NCI-H2171 (cell line): ENCODE data around the gene TRIM54.

Source experiments
- DNase-seq: peaks from one replicate; lab custom pipeline; 2025; lab: John Stamatoyannopoulos, UW

Gene TRIM54, protein sequence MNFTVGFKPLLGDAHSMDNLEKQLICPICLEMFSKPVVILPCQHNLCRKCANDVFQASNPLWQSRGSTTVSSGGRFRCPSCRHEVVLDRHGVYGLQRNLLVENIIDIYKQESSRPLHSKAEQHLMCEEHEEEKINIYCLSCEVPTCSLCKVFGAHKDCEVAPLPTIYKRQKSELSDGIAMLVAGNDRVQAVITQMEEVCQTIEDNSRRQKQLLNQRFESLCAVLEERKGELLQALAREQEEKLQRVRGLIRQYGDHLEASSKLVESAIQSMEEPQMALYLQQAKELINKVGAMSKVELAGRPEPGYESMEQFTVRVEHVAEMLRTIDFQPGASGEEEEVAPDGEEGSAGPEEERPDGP

DNA sequence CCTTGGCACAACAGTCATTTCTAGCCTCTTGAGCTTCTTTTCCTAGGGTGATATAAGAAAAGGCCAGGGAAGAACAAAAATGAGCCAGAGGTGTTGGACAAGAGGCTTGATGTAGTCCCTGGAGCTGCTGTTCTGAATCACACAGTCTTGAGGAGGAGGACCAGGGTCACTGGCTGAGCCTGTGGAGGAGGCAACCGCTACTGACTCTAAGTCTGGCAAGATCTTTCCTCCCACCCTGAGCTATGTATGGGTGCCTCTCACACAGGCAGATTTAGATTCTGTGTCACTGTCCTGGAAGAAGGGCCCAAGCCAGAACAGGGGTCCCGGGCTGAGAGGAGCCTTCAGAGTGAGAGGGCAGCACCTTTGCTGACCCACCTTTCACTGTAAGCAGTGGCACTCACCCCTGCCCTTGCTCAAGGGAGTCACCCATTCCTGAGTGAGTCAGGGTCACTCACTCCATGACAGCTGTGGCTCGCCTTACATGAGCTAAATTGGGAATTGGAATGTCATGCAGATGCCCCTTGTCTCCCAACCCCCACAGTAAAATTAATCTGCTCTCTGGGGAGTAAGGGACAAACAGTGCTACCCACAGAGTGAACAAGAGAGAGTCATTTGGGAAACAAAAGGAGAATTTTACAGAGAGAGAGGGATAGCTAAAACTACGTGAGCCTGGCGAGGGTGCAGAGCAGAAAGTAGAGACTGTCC is at the start of gene TRIM54:
Gene TRIM54, plus strand, starts transcription at position 575 of the 705 bp plus-strand sequence. CDS start 303 bp downstream, outside the sequence.
- no peak for DNase-seq

DNA sequence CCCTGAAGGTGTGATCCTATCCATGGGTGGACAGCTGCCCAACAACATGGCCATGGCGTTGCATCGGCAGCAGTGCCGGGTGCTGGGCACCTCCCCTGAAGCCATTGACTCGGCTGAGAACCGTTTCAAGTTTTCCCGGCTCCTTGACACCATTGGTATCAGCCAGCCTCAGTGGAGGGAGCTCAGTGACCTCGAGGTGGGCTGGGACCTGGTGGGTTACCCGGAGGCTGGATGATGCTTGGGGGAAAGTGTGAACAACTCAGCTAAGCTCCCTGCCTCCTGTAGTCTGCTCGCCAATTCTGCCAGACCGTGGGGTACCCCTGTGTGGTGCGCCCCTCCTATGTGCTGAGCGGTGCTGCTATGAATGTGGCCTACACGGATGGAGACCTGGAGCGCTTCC is 48.9 kb upstream of the TRIM54 start:
- DNase-seq, result no peak

DNA sequence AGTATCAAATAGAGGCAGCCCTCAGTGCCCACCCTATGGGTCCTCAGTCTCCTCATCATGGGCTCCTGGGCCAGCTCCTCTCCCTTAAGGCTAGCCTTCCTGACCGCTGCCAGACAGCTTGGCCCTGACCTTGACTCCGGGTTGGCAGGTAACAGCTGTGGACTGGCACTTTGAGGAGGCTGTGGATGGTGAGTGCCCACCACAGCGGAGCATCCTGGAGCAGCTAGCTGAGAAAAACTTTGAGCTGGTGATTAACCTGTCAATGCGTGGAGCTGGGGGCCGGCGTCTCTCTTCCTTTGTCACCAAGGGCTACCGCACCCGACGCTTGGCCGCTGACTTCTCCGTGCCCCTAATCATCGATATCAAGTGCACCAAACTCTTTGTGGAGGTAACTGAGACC is 46.1 kb upstream of the TRIM54 start:
- DNase-seq, result no peak

DNA sequence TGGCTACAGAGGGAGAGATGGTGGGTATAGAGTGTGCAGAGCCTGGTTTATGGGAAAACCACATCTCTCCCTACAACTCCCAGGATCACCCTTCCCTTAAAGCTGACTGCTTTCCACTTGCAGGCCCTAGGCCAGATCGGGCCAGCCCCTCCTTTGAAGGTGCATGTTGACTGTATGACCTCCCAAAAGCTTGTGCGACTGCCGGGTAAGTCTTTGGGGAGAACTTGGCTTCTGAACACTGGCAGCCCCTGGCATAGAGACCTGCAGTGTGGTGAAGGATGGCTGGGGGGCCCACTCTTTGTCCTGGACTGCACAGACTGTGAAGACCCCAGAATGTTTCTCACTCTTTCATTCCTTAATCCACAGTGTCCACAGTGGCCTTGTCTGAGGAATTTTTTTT is 45.6 kb upstream of the TRIM54 start:
- DNase-seq, result no peak

DNA sequence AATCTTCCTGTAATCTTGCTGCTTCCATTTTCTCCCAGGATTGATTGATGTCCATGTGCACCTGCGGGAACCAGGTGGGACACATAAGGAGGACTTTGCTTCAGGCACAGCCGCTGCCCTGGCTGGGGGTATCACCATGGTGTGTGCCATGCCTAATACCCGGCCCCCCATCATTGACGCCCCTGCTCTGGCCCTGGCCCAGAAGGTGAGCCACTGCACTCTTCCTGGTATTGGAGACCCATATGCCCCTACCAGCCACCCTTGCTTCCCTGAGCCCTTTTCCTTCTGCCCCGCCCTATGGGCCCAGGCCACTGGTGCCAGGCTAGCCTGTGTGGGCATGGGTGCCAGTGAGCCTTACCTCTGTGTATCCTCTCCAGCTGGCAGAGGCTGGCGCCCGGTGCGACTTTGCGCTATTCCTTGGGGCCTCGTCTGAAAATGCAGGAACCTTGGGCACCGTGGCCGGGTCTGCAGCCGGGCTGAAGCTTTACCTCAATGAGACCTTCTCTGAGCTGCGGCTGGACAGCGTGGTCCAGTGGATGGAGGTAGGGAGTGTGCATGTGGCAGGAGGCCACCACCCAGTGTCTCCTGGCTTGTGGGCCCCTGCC is 44.8 kb upstream of the TRIM54 start:
- no peak for DNase-seq

DNA sequence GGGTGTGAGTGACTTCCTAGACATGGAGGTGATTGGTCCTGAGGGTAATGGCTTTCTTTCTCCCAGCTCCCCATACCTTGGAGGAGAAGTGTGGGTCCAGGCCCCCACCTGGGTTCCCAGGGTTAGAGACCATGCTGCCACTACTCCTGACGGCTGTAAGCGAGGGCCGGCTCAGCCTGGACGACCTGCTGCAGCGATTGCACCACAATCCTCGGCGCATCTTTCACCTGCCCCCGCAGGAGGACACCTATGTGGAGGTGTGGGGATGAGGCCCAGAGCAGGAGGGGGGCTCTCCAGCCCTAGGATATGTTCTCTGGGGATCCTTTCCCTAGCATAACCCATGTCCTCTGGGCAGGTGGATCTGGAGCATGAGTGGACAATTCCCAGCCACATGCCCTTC is 43.3 kb upstream of the TRIM54 start:
- no peak for DNase-seq

DNA sequence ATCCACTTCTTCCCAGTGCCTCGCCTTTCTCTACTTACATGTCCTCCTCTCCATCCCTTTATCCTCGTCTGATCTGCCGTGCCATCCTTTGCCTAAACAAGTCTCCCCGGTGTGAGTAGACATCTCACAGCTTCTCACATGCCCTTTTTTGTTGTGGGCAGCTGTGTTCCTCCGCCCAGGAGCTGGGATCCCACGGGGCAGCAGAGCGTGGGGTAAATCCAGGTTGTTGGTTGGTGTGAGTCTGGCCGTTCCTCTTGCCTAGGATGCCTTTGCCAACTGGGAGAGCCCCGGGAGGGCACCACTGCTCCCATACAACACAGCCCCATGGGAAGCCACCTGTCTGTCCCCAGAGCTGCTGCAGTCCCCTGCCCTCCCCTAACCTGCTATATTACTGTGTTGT is 41.8 kb upstream of the TRIM54 start:
- no peak for DNase-seq

DNA sequence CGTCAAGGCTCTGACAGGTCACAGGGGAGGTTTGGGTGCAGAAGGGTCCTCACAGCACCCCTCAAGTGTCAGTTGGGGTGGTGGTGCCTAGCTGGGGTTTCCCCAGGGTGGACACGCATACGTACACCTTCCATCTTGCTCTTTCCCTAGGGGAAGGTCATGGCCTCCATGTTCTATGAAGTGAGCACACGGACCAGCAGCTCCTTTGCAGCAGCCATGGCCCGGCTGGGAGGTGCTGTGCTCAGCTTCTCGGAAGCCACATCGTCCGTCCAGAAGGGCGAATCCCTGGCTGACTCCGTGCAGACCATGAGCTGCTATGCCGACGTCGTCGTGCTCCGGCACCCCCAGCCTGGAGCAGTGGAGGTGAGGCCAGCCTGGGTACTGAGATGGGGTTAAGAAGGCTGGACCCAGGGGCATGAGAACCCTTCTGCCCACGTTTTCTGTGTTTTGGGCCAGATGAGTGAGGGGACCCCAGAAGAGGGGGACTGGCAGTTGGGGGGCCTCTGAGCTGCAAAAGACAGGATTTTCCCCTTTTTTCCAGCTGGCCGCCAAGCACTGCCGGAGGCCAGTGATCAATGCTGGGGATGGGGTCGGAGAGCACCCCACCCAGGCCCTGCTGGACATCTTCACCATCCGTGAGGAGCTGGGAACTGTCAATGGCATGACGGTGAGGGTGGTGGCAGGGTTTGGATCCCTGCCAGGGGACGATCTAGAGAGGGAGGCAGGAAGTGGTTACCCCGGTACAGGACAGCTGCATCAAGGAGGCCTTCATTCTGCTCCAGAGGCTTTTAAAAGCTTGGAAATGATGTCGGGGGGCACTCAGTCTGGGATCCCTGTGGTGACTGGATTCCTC is 40.2 kb upstream of the TRIM54 start:
- no peak for DNase-seq

DNA sequence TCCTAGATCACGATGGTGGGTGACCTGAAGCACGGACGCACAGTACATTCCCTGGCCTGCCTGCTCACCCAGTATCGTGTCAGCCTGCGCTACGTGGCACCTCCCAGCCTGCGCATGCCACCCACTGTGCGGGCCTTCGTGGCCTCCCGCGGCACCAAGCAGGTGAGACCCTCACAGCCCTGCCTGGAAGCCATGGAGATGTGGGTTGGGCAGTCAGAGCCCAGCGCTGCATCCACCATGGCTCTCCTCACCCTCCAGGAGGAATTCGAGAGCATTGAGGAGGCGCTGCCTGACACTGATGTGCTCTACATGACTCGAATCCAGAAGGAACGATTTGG is 39.6 kb upstream of the TRIM54 start:
- DNase-seq, result no peak

DNA sequence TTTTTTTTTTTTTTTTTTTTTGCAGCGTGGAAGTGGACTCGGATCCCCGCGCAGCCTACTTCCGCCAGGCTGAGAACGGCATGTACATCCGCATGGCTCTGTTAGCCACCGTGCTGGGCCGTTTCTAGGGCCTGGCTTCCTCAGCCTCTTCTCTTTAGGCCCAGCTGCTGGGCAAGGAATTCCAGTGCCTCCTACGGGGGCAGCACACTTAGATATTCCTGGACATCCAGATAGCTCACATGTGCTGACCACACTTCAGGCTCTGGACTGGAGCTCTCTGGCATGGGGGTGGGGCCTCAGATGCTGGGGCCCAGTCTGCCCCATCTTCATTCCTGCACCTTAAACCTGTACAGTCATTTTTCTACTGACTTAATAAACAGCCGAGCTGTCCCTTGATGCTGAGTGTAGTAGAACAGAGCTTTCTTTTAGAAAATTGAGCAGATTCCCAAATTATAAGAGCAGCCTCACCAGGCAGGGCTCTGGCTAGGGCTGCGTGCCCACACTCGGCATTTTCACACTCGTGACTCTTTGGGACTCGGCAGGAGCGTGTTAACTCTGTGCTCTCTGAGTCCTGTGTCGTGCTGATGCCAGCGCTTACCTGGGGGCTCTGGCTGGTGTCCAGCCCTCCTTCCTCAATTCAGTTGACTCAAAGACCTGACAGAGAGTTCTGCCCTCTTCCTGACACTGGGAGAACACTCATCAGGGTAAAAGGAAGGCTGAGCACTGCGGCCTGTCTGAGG is 38.7 kb upstream of the TRIM54 start:
- no peak for DNase-seq

DNA sequence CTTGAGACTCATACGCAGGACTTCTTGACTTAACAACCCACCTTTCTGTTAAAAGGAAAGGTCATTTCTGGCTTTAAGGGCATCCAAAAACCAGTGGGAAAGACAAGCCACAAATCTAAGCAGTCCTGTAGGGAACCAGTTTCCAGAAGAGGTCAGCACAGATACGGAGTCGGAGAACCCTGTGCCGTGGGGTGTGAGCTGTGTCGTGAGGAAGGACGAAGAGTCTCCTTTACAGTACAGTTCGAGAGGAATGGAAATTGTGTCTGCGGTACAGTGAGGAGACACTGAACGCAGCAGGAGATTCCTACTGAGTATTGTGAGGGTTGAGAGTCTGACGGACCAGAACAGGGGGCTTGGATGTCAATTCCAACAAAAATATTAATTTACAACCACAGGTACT is 37.1 kb upstream of the TRIM54 start:
- DNase-seq, result no peak

DNA sequence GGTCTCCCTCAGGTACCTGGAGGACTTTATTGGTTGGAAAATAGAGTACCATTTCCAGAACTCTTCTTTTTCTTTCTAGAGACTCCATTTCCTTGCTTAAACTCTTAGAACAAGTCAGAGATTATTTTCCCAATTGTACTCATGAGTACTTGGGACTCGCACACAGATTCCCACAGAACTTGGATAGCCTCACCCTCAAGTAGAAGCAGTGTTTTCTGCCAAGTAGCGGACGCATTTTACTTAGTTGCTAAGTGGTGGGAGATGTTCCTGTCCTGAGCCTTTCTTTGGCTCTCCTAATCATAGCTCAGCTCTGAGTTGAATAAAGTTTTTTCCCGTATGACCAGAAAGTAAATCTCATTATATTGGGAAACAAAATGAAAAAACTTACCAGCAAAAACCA is 36.6 kb upstream of the TRIM54 start:
- DNase-seq, result no peak

DNA sequence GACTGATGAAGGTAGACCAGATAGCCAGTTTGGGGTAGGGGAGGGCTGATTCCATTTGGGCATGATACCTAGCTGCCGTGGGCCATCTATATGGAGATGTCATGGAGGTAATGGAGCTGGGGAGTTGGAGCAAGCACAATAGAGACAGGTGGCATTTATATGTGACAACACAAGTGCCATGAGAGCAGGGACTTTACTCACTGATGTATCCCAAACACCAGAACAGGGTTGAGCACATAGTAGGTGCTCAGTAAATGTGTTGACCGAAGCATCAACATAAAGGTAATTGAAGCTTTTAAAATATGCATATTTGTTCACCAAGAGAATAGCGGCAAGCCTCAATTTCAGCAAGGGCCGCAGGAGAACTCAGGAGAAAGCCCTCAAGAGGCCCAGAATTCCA is 34.3 kb upstream of the TRIM54 start:
- DNase-seq, result no peak

DNA sequence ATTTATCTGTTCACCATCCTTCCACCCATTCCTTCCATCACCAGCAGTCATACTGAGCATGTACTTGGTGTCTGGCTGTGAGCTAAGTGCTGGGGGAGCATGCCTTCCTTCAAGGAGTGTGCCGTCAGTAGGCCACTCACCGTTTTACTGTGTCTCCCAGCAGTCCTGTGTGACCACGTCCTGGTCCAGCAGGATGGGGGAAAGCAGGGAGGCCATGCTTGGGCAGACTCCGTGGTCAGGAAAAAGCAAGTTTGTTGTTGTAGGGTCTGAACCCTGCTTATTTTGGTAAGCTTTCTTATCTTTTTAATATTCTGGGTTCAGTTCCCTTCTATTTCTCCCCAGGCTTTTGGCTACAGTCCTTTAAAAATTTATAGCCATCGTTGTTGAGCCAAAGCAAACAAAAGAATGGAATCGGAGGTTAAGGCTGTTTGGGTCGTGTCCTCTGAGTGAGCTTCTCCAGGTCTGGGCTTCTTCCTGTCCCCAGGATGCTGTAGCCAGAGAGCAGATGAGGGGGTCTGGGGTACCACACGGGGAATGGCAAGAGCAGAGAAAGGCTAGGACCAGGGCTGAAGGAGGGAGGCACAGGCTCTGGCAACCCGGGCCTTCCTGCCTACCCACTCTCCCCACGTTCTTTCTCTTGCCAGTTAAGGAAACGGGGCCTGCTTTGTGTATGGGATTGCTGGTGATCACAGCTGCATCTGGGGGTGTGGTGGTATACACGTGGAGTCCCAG is 32.9 kb upstream of the TRIM54 start:
- no peak for DNase-seq

DNA sequence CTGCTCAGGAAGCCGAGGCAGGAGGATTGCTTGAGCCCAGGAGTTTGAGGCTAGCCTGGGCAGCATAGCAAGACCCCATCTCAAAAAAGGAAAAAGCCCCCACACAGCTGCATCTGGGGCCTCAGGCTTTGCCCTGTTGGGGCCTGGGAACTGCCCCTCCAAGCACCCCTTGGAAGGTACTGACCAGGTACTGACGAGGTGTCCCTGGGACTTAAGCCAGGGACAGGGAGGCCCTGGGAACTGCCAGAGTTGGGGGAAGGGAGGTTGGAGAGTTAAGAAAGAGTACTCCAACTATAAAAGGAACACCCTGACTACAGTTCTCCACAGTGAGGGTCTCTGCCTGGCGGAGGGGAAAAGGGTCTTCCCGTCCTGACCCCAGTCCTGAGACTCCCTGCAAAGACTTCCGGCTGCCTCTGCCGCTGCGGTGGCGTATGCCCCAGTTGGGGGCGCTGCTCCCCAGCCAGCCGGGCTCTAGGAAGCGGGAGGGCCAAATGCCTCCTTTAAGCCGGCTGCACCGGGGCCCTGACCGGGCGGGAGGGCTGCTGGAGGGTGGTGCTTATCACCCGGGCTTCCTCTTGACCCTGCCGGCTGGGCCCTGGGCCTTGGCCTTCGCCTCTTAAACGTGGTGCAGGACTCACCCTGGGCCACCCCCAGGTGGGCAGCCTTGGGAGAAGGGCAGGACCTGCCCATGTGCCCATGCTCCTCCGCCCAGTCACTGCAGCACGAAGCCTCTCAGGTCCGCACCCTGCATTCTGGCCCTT is 32.2 kb upstream of the TRIM54 start:
- DNase-seq, result no peak

DNA sequence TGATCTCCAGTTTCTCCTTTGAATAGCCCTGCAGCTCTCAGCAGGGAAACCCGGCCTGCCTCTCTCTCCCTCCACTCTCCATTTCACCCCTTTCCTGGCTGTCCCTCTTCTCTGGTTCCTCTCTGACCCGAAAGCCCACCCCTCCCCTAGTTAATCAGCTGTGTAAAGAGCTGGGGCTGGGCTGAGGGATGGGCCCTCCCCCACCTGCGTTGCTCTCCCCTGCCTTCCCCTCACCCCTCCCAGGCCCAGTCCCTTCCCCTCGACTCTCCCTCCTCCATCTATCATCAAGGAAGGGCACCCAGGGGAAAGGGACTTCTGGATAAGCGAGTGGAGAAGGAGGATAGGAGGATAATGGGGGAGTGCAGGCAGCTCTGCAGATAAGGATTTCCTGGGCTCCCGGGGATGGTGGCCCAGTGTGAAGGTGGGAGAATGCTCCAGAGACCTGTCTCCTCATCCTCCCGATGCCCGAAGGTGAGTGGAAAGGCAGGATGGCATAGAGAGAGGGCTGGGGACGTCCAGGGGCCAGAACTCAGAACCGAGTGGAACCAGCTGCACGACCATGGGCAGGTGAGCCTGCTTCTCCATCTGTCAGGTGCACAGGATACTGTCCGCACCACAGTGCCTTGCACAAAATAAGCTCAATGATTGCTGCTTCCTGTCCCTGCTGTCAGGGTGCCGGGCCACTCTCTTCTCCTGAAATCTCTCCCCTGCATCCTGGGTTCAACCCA is 31.4 kb upstream of the TRIM54 start:
- no peak for DNase-seq

DNA sequence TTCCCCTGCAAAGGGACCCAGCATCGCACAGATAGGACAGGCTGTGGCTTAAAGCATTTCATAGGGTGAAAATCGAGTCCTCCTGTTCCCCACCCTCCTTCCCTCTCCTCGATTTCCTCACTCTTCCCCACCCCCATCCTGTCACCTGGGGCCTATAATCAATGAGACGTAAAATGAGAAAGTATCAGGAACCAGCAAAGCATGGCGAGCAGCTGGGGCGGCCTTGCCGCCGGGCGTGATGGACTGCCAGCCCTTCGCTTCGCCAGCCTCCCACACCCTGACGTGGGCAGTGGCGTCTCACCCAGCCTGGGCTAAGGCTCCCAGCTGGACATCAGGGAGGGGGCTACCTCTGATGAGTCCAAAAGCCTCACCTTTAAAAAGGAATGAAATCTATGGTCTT is 30.5 kb upstream of the TRIM54 start:
- DNase-seq, result no peak

DNA sequence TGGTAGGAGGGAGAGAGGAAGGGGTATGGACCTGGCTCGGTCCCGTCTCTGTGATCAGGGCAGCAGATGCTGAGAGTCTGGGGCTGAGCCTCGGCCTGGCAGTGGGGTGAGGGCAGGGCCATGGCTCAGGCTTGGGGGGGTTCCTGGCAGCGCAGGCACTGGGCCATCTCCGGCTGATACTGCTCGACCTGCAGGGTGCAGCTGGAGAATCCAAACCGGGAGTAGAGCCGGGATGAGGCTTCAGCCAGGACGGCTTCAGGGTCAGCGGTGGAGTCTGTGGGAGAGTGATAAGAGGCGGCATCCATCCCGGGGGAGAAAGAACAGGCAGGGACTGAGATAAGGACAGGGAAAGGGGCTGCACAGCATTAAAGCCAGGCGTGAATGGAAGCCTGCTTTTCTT is 27.0 kb upstream of the TRIM54 start:
- DNase-seq, result no peak

DNA sequence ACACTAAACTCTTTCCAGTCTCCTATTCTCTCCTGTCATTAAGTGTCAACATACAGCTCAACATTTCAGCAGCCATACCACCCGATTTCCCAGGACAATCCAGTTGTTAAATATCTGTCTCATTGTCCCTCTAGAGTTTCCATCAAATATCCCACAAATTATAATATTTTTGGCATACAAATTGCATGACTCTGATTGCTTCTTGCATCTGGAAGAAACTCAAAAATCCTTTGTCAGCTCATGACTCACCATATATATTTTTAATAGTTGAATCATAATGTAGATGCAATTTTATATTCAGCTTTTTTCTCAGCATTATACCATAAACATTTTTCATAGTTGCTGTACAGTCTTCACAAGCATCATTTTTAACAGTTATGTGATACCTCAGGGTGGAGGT is 26.6 kb upstream of the TRIM54 start:
- no peak for DNase-seq
